Activated CD8-positive, alpha-beta memory T cell treated with anti-CD3 and anti-CD28 coated beads, Interleukin-2, amount 10 ng/mL, durations not matched to agents 7 days and 5 days (primary cell): ENCODE measurements around the gene PDXDC1. TPM values are rescaled to one million over a fixed set of nuclear protein-coding genes. Genes with fewer than 3 reads are reported as not detected.
"Not testable (repeated sequence)": the region's sequence is repeated elsewhere in the genome, so short reads cannot be mapped to it uniquely, and the experiment has no call there.

Experiments
- ATAC-seq: fragments of 150-1000 bp; cut with Tn5 transposase; one replicate; pipeline ENCODE4 v1.10.0; 2021; ENCODE audit warnings: moderate library complexity
- CTCF ChIA-PET: fragments of 350-600 bp; sonication (Branson Sonifier 250); formaldehyde crosslinking; loops from one replicate; lab custom pipeline; 2021; ENCODE audit warnings: antibody characterized with exemption; lab: Charles Lee
- DNase-seq: peaks from one replicate; pipeline ENCODE4 v3.0.0-alpha.2; 2020
- H3K27ac Mint-ChIP-seq: one replicate; pipeline ENCODE4 v1.8.0; 2021; ENCODE audit warnings: mild to moderate bottlenecking, mixed read lengths
- H3K27me3 Mint-ChIP-seq: one replicate; pipeline ENCODE4 v1.8.0; 2021; ENCODE audit warnings: mixed read lengths
- H3K36me3 Mint-ChIP-seq: one replicate; pipeline ENCODE4 v1.8.0; 2021; ENCODE audit warnings: mild to moderate bottlenecking, mixed read lengths
- H3K4me1 Mint-ChIP-seq: one replicate; pipeline ENCODE4 v1.8.0; 2021; ENCODE audit warnings: mixed read lengths
- H3K4me3 Mint-ChIP-seq: one replicate; pipeline ENCODE4 v1.8.0; 2021; ENCODE audit warnings: mild to moderate bottlenecking, moderate library complexity, mixed read lengths
- H3K9me3 Mint-ChIP-seq: one replicate; pipeline ENCODE4 v1.8.0; 2022; ENCODE audit warnings: low read depth, mixed read lengths
- total RNA-seq, 2 experiments: library from RNA; stranded (reverse); gene quantifications; one replicate each; pipeline ENCODE4 v1.2.3, GENCODE V29; 2021

The PDXDC1 gene
- total RNA-seq, 2 experiments from 2014 or later = 47.0 to 58.7 TPM

DNA sequence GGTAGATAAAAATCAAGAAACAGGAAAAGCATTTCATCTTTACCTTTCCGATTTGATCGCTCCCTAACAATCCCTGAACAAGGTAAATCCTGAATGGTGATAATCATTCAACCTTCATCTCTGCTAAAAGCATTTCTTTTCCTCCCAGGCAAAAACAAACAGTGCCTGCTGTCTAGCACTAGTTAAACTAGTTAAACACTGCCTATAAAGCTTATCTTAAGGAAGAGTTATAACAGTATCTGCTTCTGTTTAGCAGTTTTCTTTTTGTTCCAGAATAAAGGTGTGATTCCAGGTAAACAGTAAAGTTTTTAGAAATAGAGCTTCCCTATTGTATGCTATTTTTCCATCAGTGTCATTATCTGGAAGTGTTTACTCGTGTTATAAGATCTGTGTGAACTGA lies 6.4 kb downstream of the PDXDC1 start:
- H3K36me3 Mint-ChIP-seq, H3K27ac Mint-ChIP-seq, ATAC-seq, H3K27me3 Mint-ChIP-seq, CTCF ChIA-PET, H3K9me3 Mint-ChIP-seq, DNase-seq, H3K4me3 Mint-ChIP-seq: not testable (repeated sequence)
- peaks cover 15% of the 10 kb centered on the region for H3K4me1 Mint-ChIP-seq

GRCh38 chr16:14982521-14982920 lies 7.7 kb downstream of the PDXDC1 start:
- H3K27ac Mint-ChIP-seq, H3K4me1 Mint-ChIP-seq, H3K36me3 Mint-ChIP-seq, ATAC-seq, H3K4me3 Mint-ChIP-seq, H3K27me3 Mint-ChIP-seq, DNase-seq, H3K9me3 Mint-ChIP-seq: not testable (repeated sequence)
- CTCF ChIA-PET = interaction anchor here (0.6 kb wide), 1 partner anchor 27 kb away, joined by 3 read pairs; no protein-coding TSS in a partner anchor

DNA sequence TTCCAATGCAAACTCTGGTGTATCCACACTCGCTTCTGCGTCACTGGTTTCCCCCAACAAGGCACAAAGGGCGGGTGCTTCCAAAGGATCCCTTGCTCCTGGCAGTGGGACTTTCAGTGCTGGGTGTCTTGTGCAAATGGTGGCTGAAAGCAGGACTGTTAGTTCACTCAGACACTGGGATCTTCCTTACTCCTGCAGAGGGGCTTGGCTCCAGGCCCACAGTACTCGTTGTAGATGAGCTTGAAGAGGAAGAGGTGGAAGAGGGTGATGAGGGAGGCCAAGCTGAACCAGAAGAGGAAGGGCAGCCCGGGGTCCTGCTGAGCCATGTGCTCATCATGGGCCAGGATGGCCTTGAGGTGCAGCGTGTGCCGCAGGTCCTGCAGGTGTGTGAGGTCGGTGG lies 13.3 kb downstream of the PDXDC1 start:
- not testable (repeated sequence) for H3K27me3 Mint-ChIP-seq, ATAC-seq, H3K4me1 Mint-ChIP-seq

DNA sequence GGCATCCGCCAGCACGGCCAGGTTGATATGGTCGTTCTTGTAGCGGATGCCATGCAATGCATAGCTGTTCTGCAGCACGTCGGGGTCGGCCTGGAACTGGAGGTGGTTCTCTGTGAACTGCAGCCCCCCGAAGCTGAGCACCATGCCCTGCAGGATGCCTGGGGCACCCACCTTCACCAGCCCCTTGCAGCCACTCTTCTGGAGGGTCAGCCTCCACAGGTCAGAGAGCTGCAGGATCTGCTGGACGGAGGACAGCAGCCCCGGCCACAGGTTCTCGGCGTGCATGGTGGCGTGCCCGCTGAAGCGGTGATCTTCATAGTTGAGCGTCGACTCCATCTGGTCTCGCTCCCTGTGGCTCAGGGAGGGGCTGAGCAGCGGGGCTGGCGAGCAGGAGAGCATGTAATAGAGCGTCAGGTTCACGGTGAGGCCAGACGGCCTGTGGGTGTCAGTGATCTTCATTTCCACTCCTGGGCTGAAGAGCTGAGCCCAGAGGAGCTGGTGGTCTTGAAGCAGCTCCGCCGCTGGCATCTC lies 13.9 kb downstream of the PDXDC1 start:
- H3K27ac Mint-ChIP-seq, H3K4me1 Mint-ChIP-seq, H3K27me3 Mint-ChIP-seq, H3K9me3 Mint-ChIP-seq, ATAC-seq, CTCF ChIA-PET, H3K4me3 Mint-ChIP-seq, DNase-seq: not testable (repeated sequence)
- peaks cover 34% of the 10 kb centered on the region for H3K36me3 Mint-ChIP-seq

More for the DNA sequence above, 13.3 kb downstream of the PDXDC1 start:
- CTCF ChIA-PET, DNase-seq, H3K9me3 Mint-ChIP-seq, H3K4me3 Mint-ChIP-seq, H3K27ac Mint-ChIP-seq: not testable (repeated sequence)
- H3K36me3 Mint-ChIP-seq = peaks cover 30% of the 10 kb centered on the region

GRCh38 chr16:14989291-14990281 lies 14.8 kb downstream of the PDXDC1 start:
- peak; percentile 33 for ATAC-seq
- H3K27me3 Mint-ChIP-seq, H3K9me3 Mint-ChIP-seq, H3K4me3 Mint-ChIP-seq, CTCF ChIA-PET, H3K27ac Mint-ChIP-seq, DNase-seq, H3K4me1 Mint-ChIP-seq: not testable (repeated sequence)
- peaks cover 35% of the 10 kb centered on the region for H3K36me3 Mint-ChIP-seq

- H3K4me3 Mint-ChIP-seq, H3K4me1 Mint-ChIP-seq, CTCF ChIA-PET, H3K27me3 Mint-ChIP-seq, DNase-seq, H3K27ac Mint-ChIP-seq, H3K9me3 Mint-ChIP-seq, ATAC-seq: not testable (repeated sequence)
- H3K36me3 Mint-ChIP-seq = peaks cover 30% of the 10 kb centered on the region
Measured at GRCh38 chr16:14993277-14994151, 18.7 kb downstream of the PDXDC1 start.

GRCh38 chr16:14996702-14997101 lies 21.9 kb downstream of the PDXDC1 start:
- H3K4me3 Mint-ChIP-seq, DNase-seq, H3K9me3 Mint-ChIP-seq, ATAC-seq, H3K4me1 Mint-ChIP-seq, H3K27me3 Mint-ChIP-seq, CTCF ChIA-PET, H3K27ac Mint-ChIP-seq: not testable (repeated sequence)
- peaks cover 17% of the 10 kb centered on the region for H3K36me3 Mint-ChIP-seq

GRCh38 chr16:14998300-14998699 lies 23.5 kb downstream of the PDXDC1 start:
- CTCF ChIA-PET, H3K4me3 Mint-ChIP-seq, H3K27me3 Mint-ChIP-seq, H3K9me3 Mint-ChIP-seq, H3K36me3 Mint-ChIP-seq, DNase-seq, ATAC-seq, H3K4me1 Mint-ChIP-seq, H3K27ac Mint-ChIP-seq: not testable (repeated sequence)

GRCh38 chr16:14999845-15000244 lies 25.0 kb downstream of the PDXDC1 start:
- H3K36me3 Mint-ChIP-seq, DNase-seq, CTCF ChIA-PET, ATAC-seq, H3K9me3 Mint-ChIP-seq, H3K27ac Mint-ChIP-seq, H3K4me3 Mint-ChIP-seq, H3K4me1 Mint-ChIP-seq, H3K27me3 Mint-ChIP-seq: not testable (repeated sequence)

DNA sequence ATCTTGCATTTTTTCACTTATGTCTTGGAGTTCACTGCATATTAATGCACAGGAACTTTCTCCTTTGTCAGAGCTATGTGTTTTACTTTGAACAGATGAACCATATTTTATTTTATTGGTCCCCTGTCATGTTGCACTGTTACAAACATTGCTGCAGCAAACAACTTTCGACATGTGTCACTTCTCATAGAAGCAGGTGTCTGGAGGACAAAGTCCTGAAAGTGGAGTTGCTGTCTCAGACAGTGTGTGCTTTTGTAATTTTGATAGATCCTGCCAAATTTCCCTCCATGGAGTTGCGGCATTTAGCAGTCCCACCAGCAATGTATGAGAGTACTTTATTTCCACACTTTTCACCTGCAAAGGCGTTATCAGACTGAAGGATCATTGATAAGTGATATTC lies 27.6 kb downstream of the PDXDC1 start:
- H3K9me3 Mint-ChIP-seq, DNase-seq, H3K4me1 Mint-ChIP-seq, H3K4me3 Mint-ChIP-seq, ATAC-seq, H3K27me3 Mint-ChIP-seq, CTCF ChIA-PET, H3K27ac Mint-ChIP-seq, H3K36me3 Mint-ChIP-seq: not testable (repeated sequence)

- H3K27ac Mint-ChIP-seq, H3K4me1 Mint-ChIP-seq, H3K36me3 Mint-ChIP-seq, ATAC-seq, DNase-seq, H3K4me3 Mint-ChIP-seq, H3K9me3 Mint-ChIP-seq, H3K27me3 Mint-ChIP-seq, CTCF ChIA-PET: not testable (repeated sequence)
Measured at GRCh38 chr16:15005357-15006132, 30.7 kb downstream of the PDXDC1 start.

DNA sequence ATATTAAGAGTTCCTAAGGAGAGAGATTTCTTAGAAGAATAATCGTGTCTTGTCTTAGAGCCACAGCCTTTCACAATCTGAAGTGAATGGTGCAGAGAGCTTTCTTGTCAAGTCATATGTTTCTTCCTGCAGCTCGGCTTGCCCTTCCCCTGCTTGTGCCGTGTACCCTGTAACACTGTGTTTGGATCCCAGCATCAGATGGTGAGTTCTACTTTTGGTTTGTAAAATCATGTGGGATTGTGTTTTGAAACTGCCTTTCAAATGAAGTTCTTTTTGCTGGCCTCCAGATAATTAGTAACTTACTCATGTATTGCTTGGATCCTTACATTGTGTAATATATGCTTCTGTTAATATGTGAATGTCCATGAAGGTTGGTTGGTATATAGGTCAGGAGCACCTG lies 33.8 kb downstream of the PDXDC1 start:
- ATAC-seq, H3K4me3 Mint-ChIP-seq, H3K4me1 Mint-ChIP-seq, H3K9me3 Mint-ChIP-seq, H3K27ac Mint-ChIP-seq, H3K27me3 Mint-ChIP-seq, DNase-seq, CTCF ChIA-PET: not testable (repeated sequence)
- H3K36me3 Mint-ChIP-seq = peaks cover 21% of the 10 kb centered on the region

DNA sequence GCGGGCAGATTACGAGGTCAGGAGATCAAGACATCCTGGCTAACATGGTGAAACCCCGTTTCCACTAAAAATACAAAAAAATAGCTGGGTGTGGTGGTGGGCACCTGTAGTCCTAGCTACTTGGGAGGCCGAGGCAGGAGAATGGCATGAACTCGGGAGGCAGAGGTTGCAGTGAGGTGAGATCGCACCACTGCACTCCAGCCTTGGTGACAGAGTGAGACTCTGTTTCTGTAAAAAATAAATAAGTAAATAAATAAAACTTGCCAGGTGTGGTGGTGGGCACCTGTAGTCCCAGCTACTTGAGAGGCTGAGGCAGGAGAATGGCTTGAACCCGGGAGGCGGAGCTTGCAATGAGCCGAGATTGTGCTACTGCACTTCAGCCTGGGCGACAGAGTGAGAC lies 38.1 kb downstream of the PDXDC1 start:
- ATAC-seq, H3K9me3 Mint-ChIP-seq, H3K27ac Mint-ChIP-seq, DNase-seq, H3K4me3 Mint-ChIP-seq, CTCF ChIA-PET, H3K27me3 Mint-ChIP-seq: not testable (repeated sequence)
- Mint-ChIP-seq H3K36me3 (peaks cover 24% of the 10 kb centered on the region), H3K4me1 (peaks cover 18% of the 10 kb centered on the region)
